AG04449 (cell line): ENCODE data around the gene CRABP2.

Experiments
- CTCF ChIA-PET: fragments of 350-600 bp; formaldehyde crosslinking; extraction: SDS; loops from one replicate; lab custom pipeline; 2021; ENCODE audit warnings: antibody characterized with exemption; lab: Yijun Ruan, JAX
- POLR2A ChIA-PET: fragments of 400-600, 350-600 bp; formaldehyde crosslinking; extraction: SDS; loops from one replicate; lab custom pipeline; 2020; ENCODE audit warnings: antibody characterized with exemption, inconsistent platforms; lab: Yijun Ruan, JAX
- DNase-seq: peaks from one replicate; pipeline ENCODE4 v3.0.0-alpha.2; 2010; ENCODE audit warnings: low read depth, low spot score
- H3K4me3 ChIP-seq: 2 replicates; pipeline ENCODE4 v1.5.1; 2011; ENCODE audit warnings: low read depth, mild to moderate bottlenecking, control low read depth, low read length
- CTCF ChIP-seq: IDR thresholded peaks from one replicate; pipeline ENCODE4 v1.5.1; 2011; ENCODE audit warnings: mild to moderate bottlenecking, moderate library complexity, low read length, control low read depth, inconsistent platforms; ENCODE audit not compliant: insufficient read depth; ENCODE audit errors: missing control alignments

Gene CRABP2

GRCh38 chr1:156705321-156705917 is at the start of gene CRABP2:
Gene CRABP2 (minus strand): TSS chr1:156705583. CDS start chr1:156705446, 137 bp downstream.
- H3K4me3 ChIP-seq, result peak within 1 kb of the TSS; percentile 55
- ChIA-PET POLR2A (interaction anchor here (0.7 to 2.5 kb wide), 4 partner anchors 14 to 44 kb away, joined by 3 to 8 read pairs (median 4); no protein-coding TSS in a partner anchor), CTCF (interaction anchor here (0.7 to 49.8 kb wide), 15 partner anchors 11 to 212 kb away, joined by 3 to 2951 read pairs (median 6); partner anchors contain the start of genes CRABP2, HAPLN2, ISG20L2 and METTL25B)
- no peak for TF ChIP-seq CTCF
- no peak for DNase-seq

- DNase-seq, result no peak
- no peak overlapping the region for H3K4me3 ChIP-seq
- CTCF ChIA-PET, result no interaction called here
- TF ChIP-seq CTCF, result no peak
- POLR2A ChIA-PET, result no interaction called here
These were observed 48.8 kb upstream of the CRABP2 start for GRCh38 chr1:156754219-156754618.

DNA sequence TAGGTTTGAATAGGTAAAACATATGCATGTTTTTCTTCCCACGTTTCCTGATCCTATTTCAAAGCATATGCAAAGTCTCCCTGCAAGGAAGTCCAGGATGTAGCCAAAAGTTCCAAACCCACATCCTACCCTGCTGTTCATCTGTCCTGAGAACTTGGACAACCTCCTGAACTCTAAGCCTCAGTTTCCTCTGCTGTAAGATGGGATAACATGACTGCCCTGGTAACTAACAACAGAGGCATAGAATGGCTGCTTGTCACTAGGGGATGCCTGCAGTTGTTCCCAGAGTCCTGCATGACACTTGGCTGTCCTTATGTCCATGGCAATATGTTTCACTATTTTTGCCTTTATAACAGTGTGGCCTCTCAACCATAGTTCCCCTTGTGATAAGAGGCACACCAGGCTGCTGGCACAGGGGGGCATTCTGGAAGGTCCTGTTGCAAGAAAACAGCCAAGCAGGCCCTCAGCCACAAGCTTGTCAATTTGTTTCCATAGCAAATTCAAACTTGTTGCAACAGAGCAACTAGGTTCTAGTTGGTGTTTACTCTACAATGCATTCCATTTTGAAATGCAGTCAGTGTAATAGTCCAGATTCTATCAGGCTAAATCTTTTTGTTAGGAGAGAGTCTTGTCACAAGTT is 47.6 kb upstream of the CRABP2 start:
- ChIA-PET POLR2A (interaction anchor here (1.0 to 3.0 kb wide), 3 partner anchors 12 to 42 kb away, joined by 3 to 17 read pairs (median 12); partner anchors contain the start of genes MRPL24 and PRCC), CTCF (interaction anchor here (0.9 to 3.4 kb wide), 10 partner anchors 14 to 175 kb away, joined by 3 to 15 read pairs (median 4); partner anchors contain the start of genes NTRK1 and PRCC)
- H3K4me3 ChIP-seq, result peak overlapping the region; percentile 96
- TF ChIP-seq CTCF, result no peak
- no peak for DNase-seq

- ChIA-PET POLR2A (interaction anchor here (0.7 to 3.1 kb wide), 10 partner anchors 11 to 107 kb away, joined by 3 to 18 read pairs (median 4); partner anchors contain the start of genes INSRR, ISG20L2, METTL25B and MRPL24), CTCF (interaction anchor here (0.7 to 3.4 kb wide), 12 partner anchors 13 to 176 kb away, joined by 3 to 15 read pairs (median 4); partner anchors contain the start of genes NTRK1 and PRCC)
- TF ChIP-seq CTCF, result peak; percentile 39
- DNase-seq, result peak; percentile 72
- peak overlapping the region; percentile 96 for H3K4me3 ChIP-seq
These were observed 46.5 kb upstream of the CRABP2 start for GRCh38 chr1:156751757-156752481.

- CTCF ChIA-PET, result interaction anchor here (0.9 to 3.4 kb wide), 6 partner anchors 12 to 106 kb away, joined by 3 to 15 read pairs (median 7); partner anchors contain the start of gene PRCC
- DNase-seq, result no peak
- no peak for TF ChIP-seq CTCF
- H3K4me3 ChIP-seq, result peak within 1 kb of the TSS; percentile 96
- POLR2A ChIA-PET, result interaction anchor here (0.9 to 3.1 kb wide), 8 partner anchors 10 to 108 kb away, joined by 3 to 18 read pairs (median 6); partner anchors contain the start of genes INSRR, ISG20L2, METTL25B and MRPL24
These were observed 46.0 kb upstream of the CRABP2 start, which contains the start of gene HDGF for GRCh38 chr1:156751451-156751756. Gene HDGF (minus strand): TSS chr1:156751675. CDS start chr1:156751429, 246 bp downstream.
